Hematopoietic multipotent progenitor cell (in vitro differentiated cells): ENCODE results near the gene ALKAL2. TPM values are rescaled to one million over a fixed set of nuclear protein-coding genes. Genes with fewer than 3 reads are reported as not detected.
A peak's percentile ranks its signal among the peaks of the same experiment; 100 is the strongest.

ENCODE experiments used
- DNase-seq, 3 donors: peaks; one replicate each; pipeline ENCODE4 v3.0.0-alpha.2; 2011 to 2015; ENCODE audit warnings: low read depth in 2 of 3, low spot score in 2 of 3
- total RNA-seq: library from RNA; depleted of rRNA; stranded (reverse); fragments of >200 nt; gene quantifications from one replicate; pipeline ENCODE4 v1.2.3, GENCODE V29; 2012

The ALKAL2 gene
- total RNA-seq, 1 donor = not detected

DNA sequence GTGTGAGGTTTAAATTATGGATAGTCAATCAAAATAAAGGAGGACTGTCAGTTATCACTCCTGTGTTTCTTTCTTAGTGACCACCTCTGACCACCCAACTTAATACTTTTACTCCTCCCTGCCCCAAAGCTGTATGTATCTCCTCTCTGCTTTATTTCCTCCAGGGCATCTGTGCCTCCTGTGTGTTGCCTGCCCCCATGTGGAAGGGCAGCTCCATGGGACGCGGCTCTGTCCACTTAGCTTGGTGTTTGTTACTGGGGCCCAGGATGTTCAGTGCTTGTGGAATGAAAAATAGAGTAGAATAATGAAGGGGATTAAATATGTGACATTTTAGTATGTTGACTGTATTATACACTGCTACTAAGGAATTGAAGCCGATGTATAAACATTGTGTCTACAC lies 13.4 kb downstream of the ALKAL2 start:
- DNase-seq = no peak

DNA sequence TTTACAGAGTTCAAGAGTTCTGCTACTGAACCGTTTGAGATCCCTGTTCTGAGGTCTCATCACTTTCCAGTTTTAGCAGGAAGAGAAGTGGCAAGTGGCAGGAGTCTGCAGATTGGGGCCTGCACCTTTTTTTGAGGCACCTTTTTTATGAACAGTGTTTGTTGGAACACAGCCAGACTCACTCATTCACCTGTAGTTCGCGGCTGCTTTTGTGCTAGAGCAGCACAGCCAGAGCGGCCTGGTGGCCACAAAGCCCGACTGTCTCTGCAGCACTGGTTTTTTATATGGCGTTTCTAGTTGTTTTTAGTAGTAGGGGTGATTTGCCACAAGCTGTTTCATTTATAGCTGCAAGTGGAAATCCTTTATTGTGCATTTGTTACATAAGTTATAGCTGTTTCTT lies 14.6 kb downstream of the ALKAL2 start:
- DNase-seq = no peak

DNA sequence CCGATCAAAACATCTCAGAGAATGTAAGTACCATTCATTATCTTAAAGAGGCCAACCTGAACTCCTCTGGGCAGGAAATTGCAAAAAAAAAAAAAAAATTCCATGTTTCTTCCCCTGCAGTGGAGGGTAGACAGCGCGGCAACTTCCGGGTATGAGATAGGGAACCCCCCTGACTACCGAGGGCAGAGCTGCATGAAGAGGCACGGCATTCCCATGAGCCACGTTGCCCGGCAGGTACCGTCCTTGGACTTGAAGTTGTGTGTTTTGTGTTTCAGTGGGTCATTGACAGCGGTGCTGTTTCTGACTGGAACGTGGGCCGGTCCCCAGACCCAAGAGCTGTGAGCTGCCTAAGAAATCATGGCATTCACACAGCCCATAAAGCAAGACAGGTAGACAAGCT lies 16.0 kb downstream of the ALKAL2 start:
- DNase-seq = no peak

DNA sequence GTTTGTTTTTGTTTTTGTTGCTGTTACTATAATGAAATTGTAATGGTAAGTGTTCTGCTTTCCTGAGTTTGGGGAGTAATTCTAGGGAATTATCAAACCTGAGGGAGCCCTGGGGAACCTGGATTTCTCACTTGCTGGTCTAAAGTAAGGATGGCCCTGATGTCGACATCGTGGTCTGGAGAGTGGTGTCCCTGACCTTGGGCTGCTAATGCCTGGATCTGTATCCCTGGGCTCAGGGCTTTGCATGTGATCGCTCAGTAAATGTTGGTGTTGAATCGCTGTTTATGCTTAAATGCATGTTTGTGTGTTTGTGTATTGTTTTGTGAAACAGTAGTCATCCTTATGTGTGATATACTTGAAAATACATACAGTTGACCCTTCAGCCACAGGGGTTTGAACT lies 17.0 kb downstream of the ALKAL2 start:
- no peak for DNase-seq

DNA sequence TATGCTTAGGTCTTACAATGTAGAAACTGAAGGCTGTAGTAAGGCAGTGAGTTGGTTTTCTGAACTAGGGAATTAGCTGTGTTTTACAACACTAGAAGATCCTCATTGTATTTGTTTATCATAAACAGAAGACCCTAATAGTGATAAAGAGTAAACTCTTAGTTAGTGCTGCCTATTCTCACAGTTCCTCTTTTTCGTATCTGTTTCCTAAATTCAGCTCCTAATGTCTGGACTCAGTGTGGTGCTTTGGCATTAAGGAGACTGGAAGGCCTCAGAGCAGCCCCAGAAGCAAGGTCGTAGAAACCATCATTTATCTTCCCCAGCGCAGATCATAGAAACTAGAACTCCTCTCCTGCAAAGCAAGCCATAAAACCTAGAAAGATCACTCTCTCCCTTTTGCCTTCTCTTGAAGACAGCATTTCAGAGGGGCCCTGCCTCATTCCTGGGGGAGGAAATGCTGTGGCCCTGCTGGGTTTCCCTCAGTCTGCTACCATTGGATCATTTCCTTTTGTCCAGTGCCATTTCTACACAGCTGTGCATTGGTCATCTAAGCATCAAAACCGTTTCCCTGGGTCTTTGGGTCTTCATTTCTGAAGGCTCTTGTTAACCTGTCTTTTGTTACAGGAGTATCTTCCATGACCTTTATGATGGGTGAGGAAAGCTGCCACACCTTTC lies 18.4 kb downstream of the ALKAL2 start:
- DNase-seq = no peak

DNA sequence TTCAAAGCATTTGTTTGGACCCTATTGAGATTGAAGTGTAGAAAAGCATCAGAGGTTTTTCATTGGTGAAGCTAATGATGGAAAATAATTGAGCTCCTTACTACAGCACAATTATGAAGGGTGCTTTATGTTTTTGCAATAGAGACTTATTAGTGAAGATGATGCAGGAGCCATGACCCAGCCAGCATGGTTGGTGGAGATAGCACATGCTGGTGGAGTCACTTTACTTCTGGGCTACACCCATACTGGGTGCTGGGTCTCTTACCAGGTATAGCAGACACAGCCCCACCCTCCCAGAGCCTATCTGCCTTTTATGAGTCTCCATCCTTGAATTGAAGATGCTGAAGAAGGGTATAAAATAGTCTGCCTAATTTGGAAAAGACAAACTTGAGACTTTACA lies 19.6 kb downstream of the ALKAL2 start:
- no peak for DNase-seq

GRCh38 chr2:264493-265468 lies 23.1 kb downstream of the ALKAL2 start, which contains the start of gene ACP1:
TSS of gene ACP1 (plus strand) at chr2:264947. CDS start at chr2:264965, 18 bp downstream.
- DNase-seq = peak; percentile 95 to 98 (median 96)

DNA sequence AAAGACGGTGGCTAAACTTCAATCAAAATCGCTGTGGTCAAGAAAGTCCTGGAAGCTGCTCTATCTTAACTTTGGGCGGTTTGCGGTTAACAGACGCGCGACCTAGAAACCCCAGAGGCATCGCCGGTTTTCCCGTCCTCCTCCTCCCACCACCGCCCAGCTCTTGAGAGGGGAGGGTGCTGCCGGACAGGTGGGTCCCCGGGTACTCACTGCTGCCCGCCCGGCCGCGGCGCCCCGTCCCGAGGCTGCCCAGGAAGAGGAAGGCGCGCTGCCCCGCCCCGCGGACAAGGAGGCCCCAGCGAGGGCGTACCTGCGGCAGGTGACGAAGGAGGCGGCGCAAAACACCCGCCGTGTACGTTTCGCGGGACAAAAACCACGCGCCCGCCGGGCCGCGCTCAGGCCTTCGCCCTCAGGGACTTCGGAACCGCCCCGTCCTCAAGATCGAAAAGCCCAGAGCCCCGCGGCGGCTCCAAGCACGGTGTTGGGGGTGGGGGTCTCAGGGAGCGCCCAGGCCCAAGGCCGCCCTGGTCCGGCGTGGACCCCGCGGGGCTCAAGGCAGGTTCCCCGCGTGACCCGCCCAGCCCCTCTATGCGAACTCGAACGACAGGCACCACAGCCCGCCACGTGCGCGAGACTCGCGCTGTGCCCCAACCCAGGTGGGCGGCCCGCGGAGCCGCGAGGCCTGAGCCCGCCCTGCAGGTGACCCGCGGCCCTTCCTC lies 24.0 kb downstream of the ALKAL2 start, which contains the start of gene SH3YL1:
Gene SH3YL1 (minus strand): TSS at position 259 of the 719 bp plus-strand sequence. CDS start 48 bp downstream, at position 211.
- peak in 2 of 3 donors; percentile 32 to 37 for DNase-seq

GRCh38 chr2:263022-263738 lies 24.7 kb downstream of the ALKAL2 start:
- no peak for DNase-seq

- no peak for DNase-seq
Measured at GRCh38 chr2:262117-262516, 25.8 kb downstream of the ALKAL2 start.

GRCh38 chr2:260507-261161 lies 27.3 kb downstream of the ALKAL2 start:
- DNase-seq = no peak

GRCh38 chr2:259789-260331 lies 28.0 kb downstream of the ALKAL2 start:
- no peak for DNase-seq

GRCh38 chr2:258933-259332 lies 29.0 kb downstream of the ALKAL2 start:
- no peak for DNase-seq

DNA sequence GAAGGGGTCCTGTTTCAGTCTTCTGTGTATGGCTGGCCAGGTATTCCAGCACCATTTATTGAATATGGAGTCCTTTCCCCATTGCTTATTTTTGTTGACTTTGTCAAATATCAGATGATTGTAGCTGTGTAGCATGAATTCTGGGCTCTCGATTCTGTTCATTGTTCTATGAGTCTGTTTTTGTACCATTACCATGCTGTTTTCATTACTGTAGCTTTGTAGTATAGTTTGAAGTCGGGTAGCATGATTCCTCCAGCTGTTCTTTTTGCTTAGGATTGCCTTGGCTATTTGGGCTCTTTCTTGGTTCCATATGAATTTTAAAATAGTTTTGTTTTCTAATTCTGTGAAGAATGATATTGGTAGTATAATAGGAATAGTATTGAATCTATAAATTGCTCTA lies 30.0 kb downstream of the ALKAL2 start:
- DNase-seq = no peak

DNA sequence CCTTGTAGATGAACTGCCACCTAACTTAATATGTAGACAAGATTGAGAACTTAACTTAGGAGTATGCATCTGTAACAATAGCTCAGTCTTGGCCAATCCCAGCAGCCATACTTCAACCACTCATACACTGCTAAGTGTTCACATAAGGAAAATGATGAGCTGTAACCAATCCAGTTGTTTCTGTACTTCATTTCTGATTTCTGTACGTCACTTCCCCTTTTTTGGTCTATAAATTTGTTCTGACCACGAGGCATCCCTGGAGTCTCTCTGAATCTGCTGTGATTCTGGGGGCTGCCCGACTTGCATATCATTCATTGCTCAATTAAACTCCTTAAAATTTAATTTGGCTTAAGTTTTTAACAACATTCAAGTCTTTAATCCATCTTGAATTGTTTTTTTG lies 30.5 kb downstream of the ALKAL2 start:
- no peak for DNase-seq

GRCh38 chr2:256094-256493 lies 31.8 kb downstream of the ALKAL2 start:
- no peak for DNase-seq

GRCh38 chr2:255195-255594 lies 32.7 kb downstream of the ALKAL2 start:
- no peak for DNase-seq

DNA sequence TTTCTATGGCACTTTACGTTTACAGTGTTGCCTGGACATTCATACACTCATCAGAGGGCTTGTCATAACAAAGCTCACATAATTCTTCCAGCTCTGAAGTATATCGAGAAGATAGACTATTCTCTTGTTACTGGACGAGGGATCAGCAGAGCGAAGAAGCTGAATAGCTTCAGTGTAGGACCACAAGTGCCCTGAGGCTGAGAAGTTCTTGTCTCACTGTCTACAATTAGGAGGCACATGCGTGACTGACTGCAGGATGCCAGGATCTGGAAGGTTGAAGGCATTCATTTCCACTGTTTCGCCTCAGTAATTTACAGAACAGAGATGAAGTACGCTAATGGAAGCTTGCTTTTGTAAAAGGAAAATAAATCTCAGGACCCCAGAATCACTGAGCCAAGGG lies 33.6 kb downstream of the ALKAL2 start:
- DNase-seq = no peak

- DNase-seq = no peak
Measured at GRCh38 chr2:253202-253638, 34.7 kb downstream of the ALKAL2 start.
